Subcutaneous abdominal adipose tissue (tissue), 5 donors: ENCODE data around the gene PRR7.

ENCODE experiments used
- H3K27ac ChIP-seq: one replicate; pipeline ENCODE4 v1.7.0; 2013; ENCODE audit warnings: low read depth, mild to moderate bottlenecking, inconsistent platforms, low read length, moderate library complexity
- H3K27me3 ChIP-seq, 5 donors: one replicate each; pipeline ENCODE4 v1.7.0; 2013; ENCODE audit warnings: low read length in 5 of 5, inconsistent platforms in 1 of 5; ENCODE audit not compliant: control insufficient read depth in 5 of 5, insufficient read depth in 4 of 5
- H3K36me3 ChIP-seq, 5 donors: one replicate each; pipeline ENCODE4 v1.7.0; 2013; ENCODE audit warnings: low read length in 5 of 5; ENCODE audit not compliant: control insufficient read depth in 5 of 5, insufficient read depth in 5 of 5
- H3K4me1 ChIP-seq, 5 donors: one replicate each; pipeline ENCODE4 v1.7.0; 2013; ENCODE audit warnings: low read length in 5 of 5, mild to moderate bottlenecking in 3 of 5, moderate library complexity in 1 of 5; ENCODE audit not compliant: control insufficient read depth in 5 of 5, insufficient read depth in 5 of 5
- H3K4me3 ChIP-seq, 5 donors: one replicate each; pipeline ENCODE4 v1.7.0; 2013; ENCODE audit warnings: low read length in 5 of 5, low read depth in 1 of 5
- H3K9ac ChIP-seq, 5 donors: one replicate each; pipeline ENCODE4 v1.7.0; 2013; ENCODE audit warnings: low read length in 5 of 5, mild to moderate bottlenecking in 4 of 5, moderate library complexity in 3 of 5
- H3K9me3 ChIP-seq, 5 donors: one replicate each; pipeline ENCODE4 v1.7.0; 2013; ENCODE audit warnings: low read length in 5 of 5; ENCODE audit not compliant: control insufficient read depth in 5 of 5
- donor health status: healthy.
- donor health status: healthy.
- donor health status: healthy.
- donor health status: healthy.
- donor health status: healthy.

The PRR7 gene

GRCh38 chr5:177450667-177451424, 4.2 kb downstream of the PRR7 start:
- no peak overlapping the region for H3K4me3 ChIP-seq
- H3K4me1 ChIP-seq = peaks cover 0 to 42% (median 36%) of the 10 kb centered on the region in 5 donors
- H3K36me3 ChIP-seq = no peaks in the 10 kb centered on the region
- H3K27ac ChIP-seq = no peak overlapping the region
- H3K27me3 ChIP-seq = peaks cover 30 to 48% (median 47%) of the 10 kb centered on the region in 5 donors
- no peaks in the 10 kb centered on the region for H3K9me3 ChIP-seq
- no peak overlapping the region for H3K9ac ChIP-seq

- H3K27ac ChIP-seq = no peak overlapping the region
- no peaks in the 10 kb centered on the region for H3K9me3 ChIP-seq
- H3K4me3 ChIP-seq = no peak overlapping the region
- peaks cover 25 to 43% (median 38%) of the 10 kb centered on the region in 5 donors for H3K27me3 ChIP-seq
- peaks cover 0 to 5% (median 4%) of the 10 kb centered on the region in 5 donors for H3K36me3 ChIP-seq
- peaks cover 0 to 37% (median 36%) of the 10 kb centered on the region in 5 donors for H3K4me1 ChIP-seq
- H3K9ac ChIP-seq = no peak overlapping the region
These were observed 6.3 kb downstream of the PRR7 start for GRCh38 chr5:177452688-177453638.

GRCh38 chr5:177453852-177454396, 7.3 kb downstream of the PRR7 start:
- H3K27ac ChIP-seq = no peak overlapping the region
- peaks cover 0 to 14% (median 13%) of the 10 kb centered on the region in 5 donors for H3K36me3 ChIP-seq
- H3K27me3 ChIP-seq = peaks cover 25 to 34% (median 31%) of the 10 kb centered on the region in 5 donors
- H3K9ac ChIP-seq = peak overlapping the region in 1 of 5 donors; percentile 4
- H3K4me3 ChIP-seq = peak overlapping the region in 2 of 5 donors; percentile 65 to 76
- H3K9me3 ChIP-seq = no peaks in the 10 kb centered on the region
- H3K4me1 ChIP-seq = peaks cover 0 to 34% (median 33%) of the 10 kb centered on the region in 5 donors

DNA sequence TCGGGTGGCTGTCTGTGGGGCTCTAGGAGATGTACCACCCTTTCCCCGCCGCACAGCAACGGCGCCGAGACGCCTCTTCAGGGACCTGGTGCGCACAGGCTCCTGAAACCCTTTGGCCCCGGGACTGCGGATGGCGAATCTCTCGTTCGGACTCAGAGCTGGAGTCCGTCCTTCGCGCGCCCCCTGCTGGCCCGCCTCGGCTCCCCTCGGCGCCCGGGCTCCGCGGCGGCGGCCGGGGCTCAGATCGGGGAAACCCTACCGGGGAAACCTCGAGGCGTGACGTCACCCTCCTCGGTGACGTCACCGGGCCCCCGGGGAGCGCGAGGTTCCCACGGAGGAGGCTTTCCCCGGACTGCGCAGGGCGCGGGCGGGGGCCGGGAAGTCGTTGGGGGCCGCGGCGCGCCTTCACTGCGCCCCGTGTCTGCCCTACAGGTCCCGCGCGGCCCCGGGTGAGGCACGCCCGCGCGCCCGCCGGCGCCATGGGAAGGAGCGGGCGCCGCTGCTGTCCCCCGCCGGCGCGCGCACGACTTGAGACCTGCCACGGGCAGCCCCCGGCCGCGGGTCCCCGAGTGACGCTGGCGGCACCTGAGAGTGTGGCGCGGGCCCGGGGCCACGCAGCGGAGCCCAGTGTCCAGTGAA, 7.9 kb downstream of the PRR7 start:
- Histone ChIP-seq H3K9ac (peak overlapping the region in 3 of 5 donors; percentile 22 to 62 (median 55)), H3K27me3 (peaks cover 23 to 33% (median 26%) of the 10 kb centered on the region in 5 donors), H3K4me3 (peak overlapping the region in 4 of 5 donors; percentile 57 to 76 (median 68)), H3K4me1 (peaks cover 0 to 34% (median 33%) of the 10 kb centered on the region in 5 donors), H3K27ac (peak overlapping the region; percentile 46), H3K9me3 (no peaks in the 10 kb centered on the region), H3K36me3 (peaks cover 0 to 17% (median 14%) of the 10 kb centered on the region in 5 donors)

DNA sequence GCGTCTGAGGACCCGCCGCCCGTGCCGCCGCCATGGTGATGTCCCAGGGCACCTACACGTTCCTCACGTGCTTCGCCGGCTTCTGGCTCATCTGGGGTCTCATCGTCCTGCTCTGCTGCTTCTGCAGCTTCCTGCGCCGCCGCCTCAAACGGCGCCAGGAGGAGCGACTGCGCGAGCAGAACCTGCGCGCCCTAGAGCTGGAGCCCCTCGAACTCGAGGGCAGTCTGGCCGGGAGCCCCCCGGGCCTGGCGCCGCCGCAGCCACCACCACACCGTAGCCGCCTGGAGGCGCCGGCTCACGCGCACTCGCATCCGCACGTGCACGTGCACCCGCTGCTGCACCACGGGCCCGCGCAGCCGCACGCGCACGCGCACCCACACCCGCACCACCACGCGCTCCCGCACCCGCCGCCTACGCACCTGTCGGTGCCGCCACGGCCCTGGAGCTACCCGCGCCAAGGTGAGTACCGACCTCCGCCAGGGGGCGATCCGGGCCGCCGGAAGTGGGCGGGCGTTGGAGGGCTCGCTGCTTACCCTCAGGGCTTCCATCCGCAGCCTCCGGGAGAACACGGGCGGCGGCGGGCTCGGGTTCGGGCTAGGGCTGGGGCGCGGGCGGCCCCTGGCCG, 8.5 kb downstream of the PRR7 start:
- peaks cover 18 to 26% (median 19%) of the 10 kb centered on the region in 5 donors for H3K27me3 ChIP-seq
- H3K9ac ChIP-seq = peak overlapping the region in 4 of 5 donors; percentile 22 to 69 (median 46)
- peaks cover 0 to 34% (median 33%) of the 10 kb centered on the region in 5 donors for H3K4me1 ChIP-seq
- H3K9me3 ChIP-seq = no peaks in the 10 kb centered on the region
- H3K27ac ChIP-seq = peak overlapping the region; percentile 46
- peak overlapping the region in 4 of 5 donors; percentile 57 to 76 (median 68) for H3K4me3 ChIP-seq
- peaks cover 0 to 23% (median 19%) of the 10 kb centered on the region in 5 donors for H3K36me3 ChIP-seq

DNA sequence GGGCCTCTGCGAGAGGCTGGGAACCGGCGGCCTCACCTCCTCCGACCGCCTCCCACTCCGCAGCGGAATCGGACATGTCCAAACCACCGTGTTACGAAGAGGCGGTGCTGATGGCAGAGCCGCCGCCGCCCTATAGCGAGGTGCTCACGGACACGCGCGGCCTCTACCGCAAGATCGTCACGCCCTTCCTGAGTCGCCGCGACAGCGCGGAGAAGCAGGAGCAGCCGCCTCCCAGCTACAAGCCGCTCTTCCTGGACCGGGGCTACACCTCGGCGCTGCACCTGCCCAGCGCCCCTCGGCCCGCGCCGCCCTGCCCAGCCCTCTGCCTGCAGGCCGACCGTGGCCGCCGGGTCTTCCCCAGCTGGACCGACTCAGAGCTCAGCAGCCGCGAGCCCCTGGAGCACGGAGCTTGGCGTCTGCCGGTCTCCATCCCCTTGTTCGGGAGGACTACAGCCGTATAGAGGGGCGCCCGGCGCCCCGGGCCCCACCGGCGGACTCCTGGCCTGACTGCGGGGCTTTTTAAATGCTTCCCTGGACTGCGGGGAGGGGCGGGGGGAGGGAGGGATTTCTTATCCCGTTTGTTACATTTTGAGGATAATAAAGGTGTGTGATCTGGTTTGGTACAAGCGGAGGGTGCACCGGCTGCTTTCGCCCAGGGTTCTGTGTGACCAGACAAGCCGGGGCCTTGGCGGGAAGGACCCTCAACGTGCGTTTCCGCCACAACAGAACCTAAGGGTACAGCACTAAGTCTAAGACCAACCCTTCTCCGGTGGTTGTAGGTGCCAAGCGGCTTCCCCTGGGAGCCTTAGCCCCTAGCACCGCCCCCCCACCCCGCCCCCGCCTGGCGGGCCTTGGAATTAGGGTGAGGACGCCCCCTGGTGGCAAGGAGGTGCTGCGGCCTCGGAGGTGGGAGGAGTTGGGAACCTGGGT, 9.3 kb downstream of the PRR7 start:
- Histone ChIP-seq H3K27me3 (peaks cover 11 to 22% (median 13%) of the 10 kb centered on the region in 5 donors), H3K36me3 (peaks cover 0 to 27% (median 22%) of the 10 kb centered on the region in 5 donors), H3K9ac (peak overlapping the region in 4 of 5 donors; percentile 17 to 69 (median 45)), H3K4me1 (peaks cover 0 to 34% (median 33%) of the 10 kb centered on the region in 5 donors), H3K27ac (peak overlapping the region; percentile 46), H3K9me3 (no peaks in the 10 kb centered on the region), H3K4me3 (peak overlapping the region; percentile 57 to 76 (median 65))

DNA sequence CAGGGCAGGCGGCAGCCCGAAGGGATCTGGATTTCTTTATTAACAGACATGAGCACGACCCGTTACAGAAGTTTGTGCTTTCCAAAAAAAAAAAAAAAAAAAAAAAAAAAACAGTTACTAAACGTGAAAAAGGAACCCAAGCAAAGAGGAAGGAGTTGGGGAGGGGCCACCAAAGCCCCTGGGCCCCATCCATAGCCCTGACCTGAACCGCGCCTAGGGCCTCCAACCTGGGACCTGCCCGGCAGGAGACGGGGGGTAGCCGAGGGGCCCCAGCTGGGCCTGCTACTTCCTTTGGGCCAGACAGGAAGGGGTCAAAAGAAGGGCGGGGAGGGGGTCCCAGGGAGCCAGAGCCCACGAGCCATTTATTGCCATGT, 10.0 kb downstream of the PRR7 start:
- Histone ChIP-seq H3K36me3 (peaks cover 0 to 29% (median 22%) of the 10 kb centered on the region in 5 donors), H3K4me1 (peaks cover 0 to 38% (median 34%) of the 10 kb centered on the region in 5 donors), H3K9me3 (no peaks in the 10 kb centered on the region), H3K27me3 (peaks cover 8 to 19% (median 11%) of the 10 kb centered on the region in 5 donors), H3K9ac (no peak overlapping the region), H3K27ac (peak overlapping the region; percentile 37), H3K4me3 (no peak overlapping the region)

- Histone ChIP-seq H3K9ac (no peak overlapping the region), H3K4me3 (no peak overlapping the region), H3K36me3 (peaks cover 0 to 29% (median 22%) of the 10 kb centered on the region in 5 donors), H3K4me1 (peaks cover 0 to 45% (median 40%) of the 10 kb centered on the region in 5 donors), H3K27me3 (peaks cover 8 to 16% (median 8%) of the 10 kb centered on the region in 5 donors), H3K27ac (peak overlapping the region; percentile 37), H3K9me3 (no peaks in the 10 kb centered on the region)
These were observed 10.6 kb downstream of the PRR7 start for GRCh38 chr5:177456976-177457851.
